Measurements from ENCODE around the gene CDH4.

- no peak for TF ChIP-seq POLR2A (IDR thresholded peaks at IDR 0.05)
- no peak for TF ChIP-seq CTCF (IDR thresholded peaks at IDR 0.05)
- TF ChIP-seq POLR2AphosphoS5 (IDR thresholded peaks at IDR 0.05) = no peak
Measured at GRCh38 chr20:61797971-61798411, 545.9 kb downstream of the CDH4 start.
